GM21737 (cell line): Measurements from ENCODE around the gene ZNF773.

ENCODE experiments used
- ATAC-seq: cut with Tn5 transposase; IDR thresholded peaks from one replicate; pipeline ENCODE4 v1.9.1; 2021; ENCODE audit warnings: mild to moderate bottlenecking, moderate library complexity; ENCODE audit not compliant: unreplicated experiment

Gene ZNF773

GRCh38 chr19:57557659-57558058, 57.9 kb downstream of the ZNF773 start:
- no peak for ATAC-seq
